K562 (cell line): Measurements from ENCODE around the gene GLIS2. TPM values are rescaled to one million over a fixed set of nuclear protein-coding genes. Genes with fewer than 3 reads are reported as not detected.
A peak's percentile ranks its signal among the peaks of the same experiment; 100 is the strongest.

Experiments used
- BCL6 ChIP-seq: fragments of 250-450 bp; sonication (Bioruptor Pico); IDR thresholded peaks from 2 replicates; pipeline ENCODE4 v1.4.0; 2020
- DNMT1 ChIP-seq: fragments of 450-650 bp; IDR thresholded peaks from 2 replicates; pipeline ENCODE4 v1.6.1; 2016; ENCODE audit warnings: antibody characterized with exemption, mild to moderate bottlenecking
- HDAC8 ChIP-seq: fragments of 450-650 bp; IDR thresholded peaks from 2 replicates; pipeline ENCODE4 v1.6.1; 2016; ENCODE audit warnings: mild to moderate bottlenecking, missing genetic modification characterization, moderate library complexity, missing compliant biosample characterization
- PCBP1 ChIP-seq: fragments of 200-400 bp; formaldehyde crosslinking; IDR thresholded peaks from 2 replicates; pipeline ENCODE4 v1.6.1; 2018; ENCODE audit warnings: mild to moderate bottlenecking, low read depth, low read length; ENCODE audit not compliant: poor library complexity, severe bottlenecking
- RBM22 ChIP-seq: fragments of 200-400 bp; formaldehyde crosslinking; IDR thresholded peaks from 2 replicates; pipeline ENCODE4 v1.6.1; 2018; ENCODE audit warnings: low read length, low read depth; ENCODE audit not compliant: poor library complexity, severe bottlenecking
- RBM39 ChIP-seq: fragments of 200-400 bp; formaldehyde crosslinking; optimal IDR thresholded peaks from 2 replicates; pipeline ENCODE3; 2018; ENCODE audit warnings: low read depth, low read length
- TAL1 ChIP-seq: fragments of 450-650 bp; IDR thresholded peaks from 2 replicates; pipeline ENCODE4 v1.6.1; 2016; ENCODE audit warnings: mild to moderate bottlenecking
- TCF7L2 ChIP-seq: fragments of 150-350 bp; IDR thresholded peaks from 2 replicates; pipeline ENCODE4 v1.6.1; 2016; ENCODE audit warnings: low read depth, mild to moderate bottlenecking, low read length, moderate library complexity
- TRIM24 ChIP-seq, 2 experiments: fragments of 450-650 bp; IDR thresholded peaks; 2 replicates each; pipeline ENCODE4 v1.6.1; 2016
- ZBTB34 ChIP-seq: fragments of 250-450 bp; sonication (Bioruptor Pico); IDR thresholded peaks from 2 replicates; pipeline ENCODE4 v1.8.0; 2021; ENCODE audit warnings: mild to moderate bottlenecking, moderate library complexity
- ZBTB7A ChIP-seq: IDR thresholded peaks from 2 replicates; pipeline ENCODE4 v1.6.1; 2011; ENCODE audit warnings: low read depth, mild to moderate bottlenecking, low read length, moderate library complexity, borderline replicate concordance; ENCODE audit not compliant: control insufficient read depth
- ZBTB8A ChIP-seq: fragments of 450-650 bp; IDR thresholded peaks from 2 replicates; pipeline ENCODE4 v1.6.1; 2018; ENCODE audit warnings: mild to moderate bottlenecking, moderate library complexity; ENCODE audit not compliant: partially characterized antibody
- ZC3H4 ChIP-seq: sonication (generic); formaldehyde crosslinking; IDR thresholded peaks from 2 replicates; pipeline ENCODE4 v1.9.0; 2021; ENCODE audit warnings: missing genetic modification reagents, borderline replicate concordance
- ZNF398 ChIP-seq: fragments of 250-450 bp; sonication (Bioruptor Pico); IDR thresholded peaks from 2 replicates; pipeline ENCODE4 v1.8.0; 2021; ENCODE audit warnings: moderate library complexity, mild to moderate bottlenecking, inconsistent platforms
- ZNF408 ChIP-seq: fragments of 250-450 bp; sonication (Bioruptor Pico); IDR thresholded peaks from 2 replicates; pipeline ENCODE4 v1.4.0; 2020; ENCODE audit warnings: low read depth, mild to moderate bottlenecking, moderate library complexity
- ZNF551 ChIP-seq: fragments of 250-450 bp; sonication (Bioruptor Pico); IDR thresholded peaks from 2 replicates; pipeline ENCODE4 v1.5.0; 2021; ENCODE audit warnings: mild to moderate bottlenecking, moderate library complexity
- polyA plus RNA-seq, 8 experiments: library from polyadenylated mRNA; depleted of rRNA in 4 of 8; stranded (reverse) in 5 of 8; unstranded in 3 of 8; fragments of >200 nt; fragmentation: Nextera tagmentation in 2 of 8; fragmentation: Illumina TruSeq in 1 of 8; extraction: Ambion mirVana in 2 of 8; extraction: Trizol in 1 of 8; gene quantifications; 2 replicates each; pipeline versions ENCODE4 v1.2.1 to v1.2.3, GENCODE V29; 2011 to 2014; ENCODE audit warnings: inconsistent platforms in 1 of 8, missing spikeins in 1 of 8
- total RNA-seq, 7 experiments: library from RNA; depleted of rRNA in 6 of 7; stranded (reverse); fragments of >200 nt in 6 of 7; fragmentation: Illumina TruSeq in 2 of 7; extraction: Trizol in 2 of 7; gene quantifications; 2 replicates each; pipeline versions ENCODE4 v1.2.1 to v1.2.3, GENCODE V29; 2011 to 2021; ENCODE audit warnings: low replicate concordance in 1 of 7
- TF ChIP-seq, protein P1 (sequence below): fragments of 450-650 bp; IDR thresholded peaks from 2 replicates; pipeline ENCODE4 v1.6.1; 2018; ENCODE audit not compliant: partially characterized antibody
- TF ChIP-seq, protein P2 (sequence below), 3 experiments: fragments of 200-800 bp in 1 of 3; sonication (Bioruptor generic) in 1 of 3; sonication (generic) in 1 of 3; formaldehyde crosslinking in 1 of 3; IDR thresholded peaks; 2 replicates each; pipeline versions ENCODE4 v1.6.1 to v1.8.0; 2016 to 2022; ENCODE audit warnings: mild to moderate bottlenecking in 2 of 3, missing compliant biosample characterization in 2 of 3, missing genetic modification characterization in 2 of 3, missing genetic modification reagents in 1 of 3
- TF ChIP-seq, protein P3 (sequence below): fragments of 250-450 bp; sonication (Bioruptor Pico); IDR thresholded peaks from 2 replicates; pipeline ENCODE4 v1.6.1; 2021; ENCODE audit warnings: mild to moderate bottlenecking

GLIS2 gene
- total and polyA plus RNA-seq, 9 of the 15 experiments (the other 6 are each of a cell fraction or from before 2014, with no cell fraction given), result 0.10 to 9.0 (median 0.57) TPM

DNA sequence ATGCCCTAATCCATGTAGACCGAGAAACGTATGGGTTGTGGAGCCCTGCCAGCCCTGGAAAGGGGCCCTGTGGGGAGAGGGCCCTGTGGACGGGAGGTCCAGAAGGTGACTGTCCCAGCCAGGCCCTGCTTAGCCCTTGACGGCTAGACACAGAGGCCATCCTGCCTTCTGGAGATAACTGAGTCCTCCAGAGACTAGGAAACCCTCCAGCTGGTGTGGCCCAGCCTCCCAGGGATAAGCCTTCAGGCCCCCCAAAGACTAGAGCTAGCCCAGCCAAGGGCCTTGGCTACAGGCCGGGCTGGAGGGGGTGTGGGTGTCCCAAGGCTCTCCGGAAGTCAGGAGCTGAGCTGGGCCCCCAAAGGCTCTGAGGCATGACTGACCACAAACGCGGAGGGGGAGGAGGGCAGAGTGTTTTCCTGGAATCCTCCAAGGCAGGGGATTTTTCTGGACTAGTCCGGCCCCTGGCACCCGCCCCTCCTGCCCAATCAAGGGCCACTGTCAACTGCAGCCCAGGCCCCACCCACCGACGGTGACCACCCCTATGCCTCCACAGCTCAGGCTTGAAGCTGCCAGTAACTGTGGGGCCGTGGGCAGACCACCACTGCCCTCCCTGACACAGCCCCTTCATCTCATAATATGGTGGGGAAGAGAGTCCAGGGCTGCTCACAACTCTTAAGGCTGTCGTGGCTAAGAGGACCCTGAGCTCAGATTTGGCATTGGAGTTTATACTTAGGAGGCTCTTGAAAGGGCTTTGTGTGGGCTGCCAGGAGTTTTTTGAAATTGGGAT, 54.9 kb downstream of the GLIS2 start (continued):
- TF ChIP-seq, protein P1, sequence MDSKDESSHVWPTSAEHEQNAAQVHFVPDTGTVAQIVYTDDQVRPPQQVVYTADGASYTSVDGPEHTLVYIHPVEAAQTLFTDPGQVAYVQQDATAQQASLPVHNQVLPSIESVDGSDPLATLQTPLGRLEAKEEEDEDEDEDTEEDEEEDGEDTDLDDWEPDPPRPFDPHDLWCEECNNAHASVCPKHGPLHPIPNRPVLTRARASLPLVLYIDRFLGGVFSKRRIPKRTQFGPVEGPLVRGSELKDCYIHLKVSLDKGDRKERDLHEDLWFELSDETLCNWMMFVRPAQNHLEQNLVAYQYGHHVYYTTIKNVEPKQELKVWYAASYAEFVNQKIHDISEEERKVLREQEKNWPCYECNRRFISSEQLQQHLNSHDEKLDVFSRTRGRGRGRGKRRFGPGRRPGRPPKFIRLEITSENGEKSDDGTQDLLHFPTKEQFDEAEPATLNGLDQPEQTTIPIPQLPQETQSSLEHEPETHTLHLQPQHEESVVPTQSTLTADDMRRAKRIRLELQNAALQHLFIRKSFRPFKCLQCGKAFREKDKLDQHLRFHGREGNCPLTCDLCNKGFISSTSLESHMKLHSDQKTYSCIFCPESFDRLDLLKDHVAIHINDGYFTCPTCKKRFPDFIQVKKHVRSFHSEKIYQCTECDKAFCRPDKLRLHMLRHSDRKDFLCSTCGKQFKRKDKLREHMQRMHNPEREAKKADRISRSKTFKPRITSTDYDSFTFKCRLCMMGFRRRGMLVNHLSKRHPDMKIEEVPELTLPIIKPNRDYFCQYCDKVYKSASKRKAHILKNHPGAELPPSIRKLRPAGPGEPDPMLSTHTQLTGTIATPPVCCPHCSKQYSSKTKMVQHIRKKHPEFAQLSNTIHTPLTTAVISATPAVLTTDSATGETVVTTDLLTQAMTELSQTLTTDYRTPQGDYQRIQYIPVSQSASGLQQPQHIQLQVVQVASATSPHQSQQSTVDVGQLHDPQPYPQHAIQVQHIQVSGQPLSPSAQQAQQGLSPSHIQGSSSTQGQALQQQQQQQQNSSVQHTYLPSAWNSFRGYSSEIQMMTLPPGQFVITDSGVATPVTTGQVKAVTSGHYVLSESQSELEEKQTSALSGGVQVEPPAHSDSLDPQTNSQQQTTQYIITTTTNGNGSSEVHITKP, result peak; percentile 45
- no peak for TF ChIP-seq ZC3H4 (CRISPR knock-in tag)
- no peak for TF ChIP-seq PCBP1
- no peak for TF ChIP-seq DNMT1
- no peak for TF ChIP-seq ZNF408 (CRISPR knock-in tag)
- no peak for TF ChIP-seq RBM22
- TF ChIP-seq, protein P2, sequence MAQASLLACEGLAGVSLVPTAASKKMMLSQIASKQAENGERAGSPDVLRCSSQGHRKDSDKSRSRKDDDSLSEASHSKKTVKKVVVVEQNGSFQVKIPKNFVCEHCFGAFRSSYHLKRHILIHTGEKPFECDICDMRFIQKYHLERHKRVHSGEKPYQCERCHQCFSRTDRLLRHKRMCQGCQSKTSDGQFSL (CRISPR knock-in tag; IDR thresholded peaks at IDR 0.05), result no peak
- TF ChIP-seq, protein P2 (tag; IDR thresholded peaks at IDR 0.05), result no peak
- TF ChIP-seq, protein P3, sequence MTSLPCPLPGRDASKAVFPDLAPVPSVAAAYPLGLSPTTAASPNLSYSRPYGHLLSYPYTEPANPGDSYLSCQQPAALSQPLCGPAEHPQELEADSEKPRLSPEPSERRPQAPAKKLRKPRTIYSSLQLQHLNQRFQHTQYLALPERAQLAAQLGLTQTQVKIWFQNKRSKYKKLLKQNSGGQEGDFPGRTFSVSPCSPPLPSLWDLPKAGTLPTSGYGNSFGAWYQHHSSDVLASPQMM (CRISPR knock-in tag), result no peak
- TF ChIP-seq ZBTB34 (CRISPR knock-in tag), result no peak
- no peak for TF ChIP-seq TRIM24 (IDR thresholded peaks at IDR 0.05)
- no peak for TF ChIP-seq BCL6 (CRISPR knock-in tag)
- 0 out of 2 replicates have a peak, but pooled peaks have one; percentile 21 for TF ChIP-seq ZBTB7A
- no peak for TF ChIP-seq ZNF551 (CRISPR knock-in tag)
- no peak for TF ChIP-seq ZNF398 (CRISPR knock-in tag)
- TF ChIP-seq ZBTB8A, result no peak
- TF ChIP-seq TAL1, result no peak
- TF ChIP-seq RBM39, result no peak
- no peak for TF ChIP-seq TCF7L2
- no peak for TF ChIP-seq HDAC8
